Ishikawa (cell line): ENCODE data around the gene COQ3.

Experiments used
- CEBPB ChIP-seq: IDR thresholded peaks from 2 replicates; pipeline ENCODE4 v1.6.1; 2012
- CREB1 ChIP-seq: IDR thresholded peaks from 2 replicates; pipeline ENCODE4 v1.6.1; 2012; ENCODE audit warnings: low read depth
- EGR1 ChIP-seq: IDR thresholded peaks from 2 replicates; pipeline ENCODE4 v1.6.1; 2012
- EP300 ChIP-seq: IDR thresholded peaks from 2 replicates; pipeline ENCODE4 v1.6.1; 2012; ENCODE audit warnings: borderline replicate concordance
- FOXM1 ChIP-seq: IDR thresholded peaks from 2 replicates; pipeline ENCODE4 v1.6.1; 2012; ENCODE audit warnings: low read depth, borderline replicate concordance
- NFIC ChIP-seq: IDR thresholded peaks from 2 replicates; pipeline ENCODE4 v1.6.1; 2012
- RAD21 ChIP-seq: IDR thresholded peaks from 2 replicates; pipeline ENCODE4 v1.6.1; 2012; ENCODE audit warnings: low read depth
- TAF1 ChIP-seq: IDR thresholded peaks from 2 replicates; pipeline ENCODE4 v1.6.1; 2012; ENCODE audit warnings: low read depth, mild to moderate bottlenecking
- TCF12 ChIP-seq: IDR thresholded peaks from 2 replicates; pipeline ENCODE4 v1.6.1; 2012; ENCODE audit warnings: low read depth
- TEAD4 ChIP-seq: IDR thresholded peaks from 2 replicates; pipeline ENCODE4 v1.6.1; 2012
- YY1 ChIP-seq: IDR thresholded peaks from 2 replicates; pipeline ENCODE4 v1.6.1; 2012; ENCODE audit warnings: low read depth
- ZBTB7A ChIP-seq: IDR thresholded peaks from 2 replicates; pipeline ENCODE4 v1.6.1; 2012; ENCODE audit warnings: low read depth
- TF ChIP-seq, protein P1 (sequence below): IDR thresholded peaks from 2 replicates; pipeline ENCODE4 v1.6.1; 2012
- TF ChIP-seq, protein P2 (sequence below): IDR thresholded peaks from 2 replicates; pipeline ENCODE4 v1.6.1; 2012
- TF ChIP-seq, protein P3 (sequence below): IDR thresholded peaks from 2 replicates; pipeline ENCODE4 v1.6.1; 2012; ENCODE audit warnings: low read depth, mild to moderate bottlenecking

Gene COQ3

DNA sequence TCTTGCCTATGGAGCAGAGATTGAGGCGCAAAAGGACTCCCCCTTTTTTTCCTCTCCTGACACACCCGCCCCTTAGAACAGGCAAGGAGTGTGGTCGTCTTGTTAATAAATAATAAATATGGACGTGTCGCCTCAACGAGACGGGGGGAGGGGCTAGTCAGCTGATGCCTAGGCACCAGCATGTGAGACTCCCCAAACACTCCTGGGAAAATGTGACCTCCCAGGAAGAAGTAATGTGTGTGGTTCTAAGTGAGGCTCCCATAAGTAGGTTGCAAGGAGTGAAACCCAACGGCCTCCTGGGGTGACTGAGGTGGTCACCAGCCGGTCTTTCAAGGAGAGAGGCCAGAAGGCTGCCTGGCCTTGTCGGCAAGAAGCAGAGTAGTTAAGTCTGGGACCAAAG lies 43.4 kb downstream of the COQ3 start:
- TF ChIP-seq, protein P1, sequence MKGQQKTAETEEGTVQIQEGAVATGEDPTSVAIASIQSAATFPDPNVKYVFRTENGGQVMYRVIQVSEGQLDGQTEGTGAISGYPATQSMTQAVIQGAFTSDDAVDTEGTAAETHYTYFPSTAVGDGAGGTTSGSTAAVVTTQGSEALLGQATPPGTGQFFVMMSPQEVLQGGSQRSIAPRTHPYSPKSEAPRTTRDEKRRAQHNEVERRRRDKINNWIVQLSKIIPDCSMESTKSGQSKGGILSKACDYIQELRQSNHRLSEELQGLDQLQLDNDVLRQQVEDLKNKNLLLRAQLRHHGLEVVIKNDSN: 0 out of 2 replicates have a peak, but pooled peaks have one; percentile 5
- 0 out of 2 replicates have a peak, but pooled peaks have one; percentile 7 for TF ChIP-seq ZBTB7A
- TF ChIP-seq, protein P2, sequence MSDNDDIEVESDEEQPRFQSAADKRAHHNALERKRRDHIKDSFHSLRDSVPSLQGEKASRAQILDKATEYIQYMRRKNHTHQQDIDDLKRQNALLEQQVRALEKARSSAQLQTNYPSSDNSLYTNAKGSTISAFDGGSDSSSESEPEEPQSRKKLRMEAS: no peak
- TF ChIP-seq NFIC: no peak

DNA sequence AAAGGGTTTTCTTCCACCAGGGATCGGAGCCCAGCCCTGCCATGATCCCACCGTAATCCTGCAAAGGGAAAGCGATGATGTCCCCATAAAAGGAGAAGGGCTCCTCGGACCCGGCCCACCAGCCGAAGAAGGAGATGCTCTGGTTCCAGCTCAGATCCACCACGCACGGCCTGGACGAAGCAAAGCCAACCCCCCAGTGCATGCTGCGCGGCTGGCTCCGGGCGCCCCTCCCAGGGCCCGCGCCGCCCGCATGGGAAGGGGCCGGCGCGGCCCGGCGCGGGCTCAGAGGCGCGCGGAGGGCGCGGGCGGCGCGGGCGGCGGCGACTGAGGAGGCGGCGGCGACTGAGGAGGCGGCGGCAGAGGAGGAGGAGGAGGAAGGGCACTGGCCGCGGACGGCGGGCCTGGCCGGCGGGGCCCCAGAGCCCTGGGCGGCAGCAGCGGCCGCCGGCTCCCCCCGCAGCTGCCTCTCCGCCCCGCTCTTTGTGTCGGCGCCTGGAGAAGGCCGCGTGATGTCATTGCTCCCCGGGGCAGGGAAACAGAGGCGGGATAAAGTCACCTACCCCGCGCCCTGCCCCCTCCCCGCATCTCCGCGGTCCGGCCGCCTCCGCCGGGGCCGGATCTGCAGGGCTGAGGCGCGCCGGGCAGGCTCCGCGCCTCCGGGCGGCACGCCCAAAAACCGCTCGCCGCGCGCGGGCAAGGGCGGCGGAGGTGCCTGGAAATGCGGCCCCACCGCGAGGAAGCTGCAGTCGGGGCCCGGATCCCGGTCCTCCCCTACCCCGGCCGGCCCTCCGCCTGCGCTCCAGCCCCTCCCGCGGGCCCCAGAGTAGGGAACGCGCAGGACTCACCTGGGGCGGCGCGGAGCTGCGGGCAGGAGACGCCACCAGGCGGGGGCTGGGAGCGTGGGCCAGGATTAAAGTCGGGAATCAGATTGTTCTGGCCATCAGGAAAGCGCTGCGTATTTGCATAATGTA lies 44.5 kb downstream of the COQ3 start, which contains the start of gene FAXC:
Gene FAXC (minus strand): TSS at position 504 of the 971 bp plus-strand sequence. CDS start 302 bp downstream, at position 202.
- no peak for TF ChIP-seq TEAD4
- TF ChIP-seq, protein P3, sequence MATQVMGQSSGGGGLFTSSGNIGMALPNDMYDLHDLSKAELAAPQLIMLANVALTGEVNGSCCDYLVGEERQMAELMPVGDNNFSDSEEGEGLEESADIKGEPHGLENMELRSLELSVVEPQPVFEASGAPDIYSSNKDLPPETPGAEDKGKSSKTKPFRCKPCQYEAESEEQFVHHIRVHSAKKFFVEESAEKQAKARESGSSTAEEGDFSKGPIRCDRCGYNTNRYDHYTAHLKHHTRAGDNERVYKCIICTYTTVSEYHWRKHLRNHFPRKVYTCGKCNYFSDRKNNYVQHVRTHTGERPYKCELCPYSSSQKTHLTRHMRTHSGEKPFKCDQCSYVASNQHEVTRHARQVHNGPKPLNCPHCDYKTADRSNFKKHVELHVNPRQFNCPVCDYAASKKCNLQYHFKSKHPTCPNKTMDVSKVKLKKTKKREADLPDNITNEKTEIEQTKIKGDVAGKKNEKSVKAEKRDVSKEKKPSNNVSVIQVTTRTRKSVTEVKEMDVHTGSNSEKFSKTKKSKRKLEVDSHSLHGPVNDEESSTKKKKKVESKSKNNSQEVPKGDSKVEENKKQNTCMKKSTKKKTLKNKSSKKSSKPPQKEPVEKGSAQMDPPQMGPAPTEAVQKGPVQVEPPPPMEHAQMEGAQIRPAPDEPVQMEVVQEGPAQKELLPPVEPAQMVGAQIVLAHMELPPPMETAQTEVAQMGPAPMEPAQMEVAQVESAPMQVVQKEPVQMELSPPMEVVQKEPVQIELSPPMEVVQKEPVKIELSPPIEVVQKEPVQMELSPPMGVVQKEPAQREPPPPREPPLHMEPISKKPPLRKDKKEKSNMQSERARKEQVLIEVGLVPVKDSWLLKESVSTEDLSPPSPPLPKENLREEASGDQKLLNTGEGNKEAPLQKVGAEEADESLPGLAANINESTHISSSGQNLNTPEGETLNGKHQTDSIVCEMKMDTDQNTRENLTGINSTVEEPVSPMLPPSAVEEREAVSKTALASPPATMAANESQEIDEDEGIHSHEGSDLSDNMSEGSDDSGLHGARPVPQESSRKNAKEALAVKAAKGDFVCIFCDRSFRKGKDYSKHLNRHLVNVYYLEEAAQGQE: no peak
- no peak for TF ChIP-seq NFIC
- TF ChIP-seq ZBTB7A: peak; percentile 11; the same call in 1 of the 2 replicates
- TF ChIP-seq, protein P2: peak; percentile 39; the same call in 1 of the 2 replicates
- TF ChIP-seq RAD21: peak; percentile 32; the same call in 1 of the 2 replicates
- TF ChIP-seq EGR1: peak; percentile 37

DNA sequence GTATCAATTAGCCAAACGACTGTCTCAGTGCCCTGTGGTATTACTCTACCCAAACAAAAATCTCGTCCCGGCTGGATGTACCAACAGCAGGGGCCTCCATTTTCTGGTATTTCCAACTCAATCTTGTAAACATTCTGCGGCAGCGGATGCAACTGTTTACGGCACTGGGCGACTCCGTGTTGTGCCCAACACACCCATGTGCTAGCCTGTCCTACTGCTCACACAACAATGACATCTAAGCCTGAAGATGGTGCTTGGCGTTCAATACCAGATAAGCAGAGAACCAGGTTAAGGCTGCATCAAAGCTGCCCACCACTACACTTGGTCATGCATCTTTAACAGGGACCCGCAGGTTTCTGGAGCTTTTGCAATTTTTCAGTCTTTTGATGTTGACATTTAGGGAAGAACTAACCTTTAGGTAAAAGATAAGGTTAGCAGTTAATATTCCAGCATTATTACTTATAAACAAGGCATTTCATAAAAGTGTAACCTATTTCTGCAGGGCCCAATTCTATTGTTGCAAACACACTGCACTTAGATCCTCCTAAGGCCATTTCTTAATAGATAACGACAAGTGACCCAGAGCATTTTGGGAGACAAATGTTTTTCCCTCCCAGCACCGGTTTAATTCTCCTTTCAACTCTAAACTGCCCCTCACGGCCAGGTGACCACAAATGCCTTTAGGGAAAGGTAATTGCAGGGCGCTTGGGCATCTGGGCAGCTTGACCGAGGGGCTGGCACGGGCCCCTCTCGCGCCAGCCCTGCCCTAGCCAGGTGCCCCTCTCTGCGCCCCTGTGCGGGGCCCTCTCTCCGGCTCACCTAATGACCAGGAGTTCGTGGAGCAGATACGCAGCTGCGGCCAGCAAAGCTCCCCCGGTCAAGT lies 45.5 kb downstream of the COQ3 start:
- TF ChIP-seq, protein P3: no peak
- TF ChIP-seq ZBTB7A (no peak), EGR1 (no peak), NFIC (no peak), TEAD4 (no peak), TAF1 (no peak), TCF12 (no peak)
- TF ChIP-seq, protein P2: no peak

DNA sequence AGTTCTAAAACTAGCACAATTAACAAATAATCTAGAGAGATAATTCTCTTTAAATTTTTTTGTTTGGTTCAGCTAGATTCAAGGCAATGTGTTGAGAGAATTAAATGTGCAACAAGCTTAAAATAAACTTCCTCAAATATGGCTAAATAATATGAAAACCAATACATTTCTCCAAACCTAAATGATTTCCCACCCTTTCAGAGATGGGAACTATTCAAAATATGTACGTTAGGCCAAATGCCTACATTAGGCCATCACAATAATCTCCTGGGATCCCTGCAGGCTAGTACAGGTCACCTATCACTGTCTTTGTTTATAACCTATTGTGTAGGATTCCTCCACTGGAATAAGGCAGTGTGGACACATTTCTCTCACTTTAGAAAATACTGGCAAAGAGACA lies 46.2 kb downstream of the COQ3 start:
- TF ChIP-seq TAF1 (no peak), NFIC (no peak), CREB1 (no peak), FOXM1 (no peak), EGR1 (no peak), YY1 (no peak)

DNA sequence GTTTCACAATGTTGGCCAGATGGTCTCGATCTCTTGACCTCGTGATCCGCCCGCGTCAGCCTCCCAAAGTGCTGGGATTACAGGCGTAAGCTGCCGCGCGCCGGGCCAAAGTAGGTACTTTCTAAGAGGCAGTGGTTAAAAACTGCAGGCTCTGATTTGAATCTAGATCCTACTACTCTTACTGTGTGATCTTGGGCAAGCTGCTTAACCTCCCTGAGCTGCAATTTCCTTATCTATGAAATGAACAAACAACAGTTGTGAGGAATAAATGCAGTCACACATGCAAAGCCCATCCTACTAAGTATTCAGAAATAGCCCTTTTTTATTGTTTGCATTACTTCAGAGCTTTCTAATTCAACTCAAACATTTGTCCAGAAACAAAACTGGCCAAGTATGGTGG lies 47.4 kb downstream of the COQ3 start:
- no peak for TF ChIP-seq TCF12
- no peak for TF ChIP-seq TEAD4
- TF ChIP-seq, protein P2: no peak
- no peak for TF ChIP-seq YY1
- TF ChIP-seq EP300: no peak
- TF ChIP-seq CEBPB: no peak
- no peak for TF ChIP-seq NFIC
- no peak for TF ChIP-seq ZBTB7A
- TF ChIP-seq EGR1: no peak
- TF ChIP-seq, protein P1: no peak
- TF ChIP-seq, protein P3: no peak
- no peak for TF ChIP-seq RAD21
- TF ChIP-seq FOXM1: no peak
- TF ChIP-seq TAF1: no peak
- no peak for TF ChIP-seq CREB1
